ENCODE results near the gene ATXN7. TPM values are rescaled to one million over a fixed set of nuclear protein-coding genes. Genes with fewer than 3 reads are reported as not detected.

The ATXN7 gene
- total RNA-seq, 1 donor from 2014 or later: 46.7 TPM

- CTCF ChIA-PET: no interaction called here
- intact Hi-C loops (cut with micrococcal nuclease): loop anchor here (1.0 kb wide), 1 partner anchor 161 kb away; the partner anchor contains the start of gene PSMD6
Measured at GRCh38 chr3:63862804-63863149, 890 bp upstream of the ATXN7 start.

GRCh38 chr3:63864008-63864964 lies 619 bp downstream of the ATXN7 start:
- H3K4me3 Mint-ChIP-seq: peak overlapping the region; percentile 96
- H3K4me1 Mint-ChIP-seq: peaks cover 59% of the 10 kb centered on the region
- CTCF ChIA-PET: no interaction called here
- H3K27me3 Mint-ChIP-seq: no peaks in the 10 kb centered on the region
- peak; percentile 53 for DNase-seq
- no peaks in the 10 kb centered on the region for H3K9me3 Mint-ChIP-seq
- TF ChIP-seq CTCF (IDR thresholded peaks at IDR 0.05): no peak
- H3K36me3 Mint-ChIP-seq (ENCODE audit: low read depth): peaks cover 23% of the 10 kb centered on the region
- POLR2A ChIA-PET: interaction anchor here (0.6 to 1.3 kb wide), 6 partner anchors 34 to 159 kb away, joined by 3 to 5 read pairs (median 4); partner anchors contain the start of gene PSMD6
- peak overlapping the region; percentile 94 for H3K27ac Mint-ChIP-seq
- ATAC-seq (ENCODE audit: low read depth): peak; percentile 60
- intact Hi-C loops (cut with micrococcal nuclease): loop anchor here (1.0 kb wide), 2 partner anchors 48 to 129 kb away; partner anchors contain the start of gene SCAANT1

More at GRCh38 chr3:63862804-63863149, 890 bp upstream of the ATXN7 start:
- H3K4me3 Mint-ChIP-seq: peak overlapping the region; percentile 94
- H3K27me3 Mint-ChIP-seq: no peaks in the 10 kb centered on the region
- DNase-seq (no peak), ATAC-seq (ENCODE audit: low read depth) (no peak)
- peaks cover 20% of the 10 kb centered on the region for H3K36me3 Mint-ChIP-seq (ENCODE audit: low read depth)
- no peaks in the 10 kb centered on the region for H3K9me3 Mint-ChIP-seq
- POLR2A ChIA-PET: no interaction called here
- H3K4me1 Mint-ChIP-seq: peaks cover 44% of the 10 kb centered on the region
- H3K27ac Mint-ChIP-seq: peak overlapping the region; percentile 92
- no peak for TF ChIP-seq CTCF (IDR thresholded peaks at IDR 0.05)

DNA sequence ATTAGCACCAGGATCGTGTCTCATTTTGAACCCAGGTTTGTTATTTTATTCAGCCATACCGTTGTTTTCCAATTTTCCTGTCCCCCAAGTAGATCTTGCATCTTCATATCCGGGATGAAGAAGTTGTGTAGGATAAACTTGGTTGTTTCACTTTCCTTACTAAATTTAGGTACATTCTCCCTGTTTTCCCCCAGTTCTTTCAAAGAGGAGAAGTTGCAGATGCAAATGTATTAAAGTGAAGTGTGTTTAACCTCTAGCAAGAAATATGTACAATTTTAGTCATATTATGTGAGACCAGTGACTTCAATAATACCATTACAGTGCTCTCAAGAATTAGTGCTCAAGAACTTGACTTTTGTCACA lies 1.3 kb downstream of the ATXN7 start:
- CTCF ChIA-PET: no interaction called here
- DNase-seq: no peak
- no peak for ATAC-seq (ENCODE audit: low read depth)
- H3K9me3 Mint-ChIP-seq: no peaks in the 10 kb centered on the region
- TF ChIP-seq CTCF (IDR thresholded peaks at IDR 0.05): no peak
- H3K36me3 Mint-ChIP-seq (ENCODE audit: low read depth): peaks cover 23% of the 10 kb centered on the region
- H3K4me3 Mint-ChIP-seq: peak overlapping the region; percentile 96
- H3K27me3 Mint-ChIP-seq: no peaks in the 10 kb centered on the region
- POLR2A ChIA-PET: interaction anchor here (1.0 kb wide), 2 partner anchors 46 to 56 kb away, joined by 3 to 5 read pairs; no protein-coding TSS in a partner anchor
- intact Hi-C loops (cut with micrococcal nuclease): loop anchor here (1.0 kb wide), 2 partner anchors 47 to 128 kb away; partner anchors contain the start of gene SCAANT1
- peak overlapping the region; percentile 94 for H3K27ac Mint-ChIP-seq
- peaks cover 65% of the 10 kb centered on the region for H3K4me1 Mint-ChIP-seq

GRCh38 chr3:63867225-63867624 lies 3.6 kb downstream of the ATXN7 start:
- no peaks in the 10 kb centered on the region for H3K9me3 Mint-ChIP-seq
- peaks cover 30% of the 10 kb centered on the region for H3K36me3 Mint-ChIP-seq (ENCODE audit: low read depth)
- no peak for TF ChIP-seq CTCF (IDR thresholded peaks at IDR 0.05)
- no peaks in the 10 kb centered on the region for H3K27me3 Mint-ChIP-seq
- intact Hi-C loops (cut with micrococcal nuclease): no loop called here
- H3K4me1 Mint-ChIP-seq: peaks cover 70% of the 10 kb centered on the region
- H3K27ac Mint-ChIP-seq: no peak overlapping the region
- no peak for ATAC-seq (ENCODE audit: low read depth)
- ChIA-PET POLR2A (no interaction called here), CTCF (no interaction called here)
- no peak for DNase-seq
- H3K4me3 Mint-ChIP-seq: no peak overlapping the region
